Measurements from ENCODE around the gene ZNF343. TPM values are rescaled to one million over a fixed set of nuclear protein-coding genes. Genes with fewer than 3 reads are reported as not detected.

The ZNF343 gene
- 1 to 10 TPM; 4.9 to 6.1 TPM for total RNA-seq
- total RNA-seq = 7.1 to 17.3 reads per million in 2 donors

- peak within 1 kb of the TSS; percentile 100 for H3K4me3 Mint-ChIP-seq
- H3K4me1 Mint-ChIP-seq = peaks cover 12% of the 10 kb centered on the region
- H3K9me3 ChIP-seq (ENCODE audit: control insufficient read depth, low read length, poor library complexity, severe bottlenecking) = no peaks in the 10 kb centered on the region
- H3K27me3 Mint-ChIP-seq = peaks cover 26% of the 10 kb centered on the region
- peak; percentile 95 for ATAC-seq
- DNase-seq = peak; percentile 57 to 65 (median 59)
- H3K27ac Mint-ChIP-seq = peak within 1 kb of the TSS; percentile 98
- peaks cover 3% of the 10 kb centered on the region for H3K36me3 Mint-ChIP-seq (ENCODE audit: low read depth)
Observed at GRCh38 chr20:2508631-2509467, at the start of gene ZNF343. TSS of gene ZNF343 (minus strand) at chr20:2508915. CDS start at chr20:2493895, 15,020 bp downstream.

GRCh38 chr20:2557873-2558580 lies 49.3 kb upstream of the ZNF343 start:
- H3K9me3 ChIP-seq (ENCODE audit: control insufficient read depth, low read length, poor library complexity, severe bottlenecking) = no peaks in the 10 kb centered on the region
- H3K27me3 Mint-ChIP-seq = peaks cover 67% of the 10 kb centered on the region
- ATAC-seq (no peak), DNase-seq (no peak)
- no peak overlapping the region for H3K27ac Mint-ChIP-seq
- peak overlapping the region; percentile 77 for H3K4me3 Mint-ChIP-seq
- H3K36me3 Mint-ChIP-seq (ENCODE audit: low read depth) = peaks cover 1% of the 10 kb centered on the region
- peaks cover 3% of the 10 kb centered on the region for H3K4me1 Mint-ChIP-seq

GRCh38 chr20:2545594-2545993 lies 36.9 kb upstream of the ZNF343 start:
- no peak overlapping the region for H3K4me3 Mint-ChIP-seq

GRCh38 chr20:2544211-2544610 lies 35.5 kb upstream of the ZNF343 start:
- no peaks in the 10 kb centered on the region for H3K9me3 ChIP-seq (ENCODE audit: control insufficient read depth, low read length, poor library complexity, severe bottlenecking)
- Mint-ChIP-seq H3K27me3 (peaks cover 46% of the 10 kb centered on the region), H3K27ac (no peak overlapping the region), H3K4me1 (no peaks in the 10 kb centered on the region), H3K36me3 (ENCODE audit: low read depth) (peaks cover 3% of the 10 kb centered on the region), H3K4me3 (no peak overlapping the region)
- DNase-seq = no peak
- ATAC-seq = no peak

More at GRCh38 chr20:2545594-2545993, 36.9 kb upstream of the ZNF343 start:
- no peak for ATAC-seq
- Mint-ChIP-seq H3K36me3 (ENCODE audit: low read depth) (peaks cover 3% of the 10 kb centered on the region), H3K27me3 (peaks cover 47% of the 10 kb centered on the region), H3K4me1 (no peaks in the 10 kb centered on the region), H3K27ac (no peak overlapping the region)
- no peaks in the 10 kb centered on the region for H3K9me3 ChIP-seq (ENCODE audit: control insufficient read depth, low read length, poor library complexity, severe bottlenecking)
- no peak for DNase-seq

- Mint-ChIP-seq H3K27me3 (peaks cover 61% of the 10 kb centered on the region), H3K36me3 (ENCODE audit: low read depth) (peaks cover 6% of the 10 kb centered on the region), H3K4me1 (no peaks in the 10 kb centered on the region), H3K27ac (no peak overlapping the region), H3K4me3 (no peak overlapping the region)
- no peaks in the 10 kb centered on the region for H3K9me3 ChIP-seq (ENCODE audit: control insufficient read depth, low read length, poor library complexity, severe bottlenecking)
- DNase-seq (no peak), ATAC-seq (no peak)
Observed at GRCh38 chr20:2542361-2542760, 33.6 kb upstream of the ZNF343 start.

- ATAC-seq (no peak), DNase-seq (no peak)
- Mint-ChIP-seq H3K27me3 (peaks cover 65% of the 10 kb centered on the region), H3K27ac (no peak overlapping the region), H3K4me3 (no peak overlapping the region), H3K4me1 (peaks cover under 1% of the 10 kb centered on the region), H3K36me3 (ENCODE audit: low read depth) (peaks cover 6% of the 10 kb centered on the region)
- H3K9me3 ChIP-seq (ENCODE audit: control insufficient read depth, low read length, poor library complexity, severe bottlenecking) = no peaks in the 10 kb centered on the region
Observed at GRCh38 chr20:2541940-2542339, 33.2 kb upstream of the ZNF343 start.

- Mint-ChIP-seq H3K27me3 (peaks cover 70% of the 10 kb centered on the region), H3K36me3 (ENCODE audit: low read depth) (peaks cover 6% of the 10 kb centered on the region), H3K4me3 (no peak overlapping the region), H3K4me1 (peaks cover 5% of the 10 kb centered on the region), H3K27ac (no peak overlapping the region)
- ATAC-seq = no peak
- DNase-seq = no peak
- H3K9me3 ChIP-seq (ENCODE audit: control insufficient read depth, low read length, poor library complexity, severe bottlenecking) = no peaks in the 10 kb centered on the region
Observed at GRCh38 chr20:2538931-2539720, 30.4 kb upstream of the ZNF343 start.

- ATAC-seq (no peak), DNase-seq (no peak)
- Mint-ChIP-seq H3K36me3 (ENCODE audit: low read depth) (peaks cover 6% of the 10 kb centered on the region), H3K4me3 (no peak overlapping the region), H3K27me3 (peaks cover 72% of the 10 kb centered on the region), H3K27ac (no peak overlapping the region), H3K4me1 (peaks cover 5% of the 10 kb centered on the region)
- H3K9me3 ChIP-seq (ENCODE audit: control insufficient read depth, low read length, poor library complexity, severe bottlenecking) = no peaks in the 10 kb centered on the region
Observed at GRCh38 chr20:2538356-2538755, 29.6 kb upstream of the ZNF343 start.

- Mint-ChIP-seq H3K27ac (no peak overlapping the region), H3K4me3 (no peak overlapping the region), H3K36me3 (ENCODE audit: low read depth) (peaks cover 6% of the 10 kb centered on the region), H3K27me3 (peaks cover 67% of the 10 kb centered on the region), H3K4me1 (peaks cover 5% of the 10 kb centered on the region)
- ATAC-seq = no peak
- DNase-seq = no peak
- H3K9me3 ChIP-seq (ENCODE audit: control insufficient read depth, low read length, poor library complexity, severe bottlenecking) = no peaks in the 10 kb centered on the region
Observed at GRCh38 chr20:2537101-2537500, 28.4 kb upstream of the ZNF343 start.

GRCh38 chr20:2536560-2536986 lies 27.9 kb upstream of the ZNF343 start, which contains the start of gene TMC2:
TSS of gene TMC2 (plus strand) at chr20:2536573. CDS start at chr20:2536622, 49 bp downstream.
- H3K9me3 ChIP-seq (ENCODE audit: control insufficient read depth, low read length, poor library complexity, severe bottlenecking) = no peaks in the 10 kb centered on the region
- Mint-ChIP-seq H3K27ac (no peak within 1 kb of the TSS), H3K36me3 (ENCODE audit: low read depth) (peaks cover 6% of the 10 kb centered on the region), H3K4me1 (peaks cover 5% of the 10 kb centered on the region), H3K4me3 (no peak within 1 kb of the TSS), H3K27me3 (peaks cover 63% of the 10 kb centered on the region)
- no peak for ATAC-seq
- no peak for DNase-seq

- no peak overlapping the region for H3K27ac Mint-ChIP-seq
Observed at GRCh38 chr20:2535711-2536559, 27.2 kb upstream of the ZNF343 start.

GRCh38 chr20:2533118-2533517 lies 24.4 kb upstream of the ZNF343 start:
- Mint-ChIP-seq H3K4me3 (no peak overlapping the region), H3K36me3 (ENCODE audit: low read depth) (no peaks in the 10 kb centered on the region), H3K27ac (no peak overlapping the region), H3K27me3 (peaks cover 37% of the 10 kb centered on the region), H3K4me1 (peaks cover 7% of the 10 kb centered on the region)
- DNase-seq = no peak
- ATAC-seq = no peak
- no peaks in the 10 kb centered on the region for H3K9me3 ChIP-seq (ENCODE audit: control insufficient read depth, low read length, poor library complexity, severe bottlenecking)

More at GRCh38 chr20:2535711-2536559, 27.2 kb upstream of the ZNF343 start:
- Mint-ChIP-seq H3K4me3 (no peak overlapping the region), H3K27me3 (peaks cover 58% of the 10 kb centered on the region), H3K36me3 (ENCODE audit: low read depth) (peaks cover 5% of the 10 kb centered on the region), H3K4me1 (peaks cover 5% of the 10 kb centered on the region)
- ATAC-seq = no peak
- DNase-seq = no peak
- no peaks in the 10 kb centered on the region for H3K9me3 ChIP-seq (ENCODE audit: control insufficient read depth, low read length, poor library complexity, severe bottlenecking)

Data from T-helper 17 cell (primary cell).